Measurements from ENCODE around the gene PLA2G12B.
"Not testable (repeated sequence)": the region's sequence is repeated elsewhere in the genome, so short reads cannot be mapped to it uniquely, and the experiment has no call there.

Gene PLA2G12B

GRCh38 chr10:72954596-72955554 lies at the start of gene PLA2G12B:
PLA2G12B (minus strand) TSS chr10:72954806; CDS start chr10:72954685, 121 bp downstream.
- no peak for DNase-seq

- no peak for DNase-seq
Observed at GRCh38 chr10:73003822-73004221, 49.2 kb upstream of the PLA2G12B start.

- DNase-seq: no peak
Observed at GRCh38 chr10:73000973-73001372, 46.4 kb upstream of the PLA2G12B start.

GRCh38 chr10:72997099-72997498 lies 42.5 kb upstream of the PLA2G12B start:
- no peak for DNase-seq

GRCh38 chr10:72995459-72995858 lies 40.9 kb upstream of the PLA2G12B start:
- DNase-seq: not testable (repeated sequence)

- not testable (repeated sequence) for DNase-seq
Observed at GRCh38 chr10:72989771-72990170, 35.2 kb upstream of the PLA2G12B start.

GRCh38 chr10:72984618-72985017 lies 30.0 kb upstream of the PLA2G12B start:
- DNase-seq: not testable (repeated sequence)

- DNase-seq: no peak
Observed at GRCh38 chr10:72981882-72982529, 27.4 kb upstream of the PLA2G12B start.

GRCh38 chr10:72981028-72981881 lies 26.6 kb upstream of the PLA2G12B start:
- DNase-seq: no peak

- no peak for DNase-seq
Observed at GRCh38 chr10:72980348-72980747, 25.7 kb upstream of the PLA2G12B start.

- no peak for DNase-seq
Observed at GRCh38 chr10:72979709-72980108, 25.1 kb upstream of the PLA2G12B start.

GRCh38 chr10:72976886-72977285 lies 22.3 kb upstream of the PLA2G12B start:
- DNase-seq: no peak

- no peak for DNase-seq
Observed at GRCh38 chr10:72956001-72956400, 1.4 kb upstream of the PLA2G12B start.

- no peak for DNase-seq
Observed at GRCh38 chr10:72954230-72954595, 393 bp downstream of the PLA2G12B start.

- no peak for DNase-seq
Observed at GRCh38 chr10:72953687-72954086, 919 bp downstream of the PLA2G12B start.

GRCh38 chr10:72952642-72953158 lies 1.9 kb downstream of the PLA2G12B start:
- DNase-seq: no peak

GRCh38 chr10:72952189-72952588 lies 2.4 kb downstream of the PLA2G12B start:
- DNase-seq: no peak

GRCh38 chr10:72951760-72952159 lies 2.8 kb downstream of the PLA2G12B start:
- DNase-seq: no peak

- no peak for DNase-seq
Observed at GRCh38 chr10:72948762-72949161, 5.8 kb downstream of the PLA2G12B start.

- no peak for DNase-seq
Observed at GRCh38 chr10:72946963-72947362, 7.6 kb downstream of the PLA2G12B start.

GRCh38 chr10:72943498-72944234 lies 10.9 kb downstream of the PLA2G12B start:
- DNase-seq: no peak

- no peak for DNase-seq
Observed at GRCh38 chr10:72935361-72935760, 19.2 kb downstream of the PLA2G12B start.
